Superior temporal gyrus (tissue), 1 donor: ENCODE data around the gene TMEM132C.

Experiments used
- DNase-seq: peaks from one replicate; pipeline ENCODE4 v3.0.0-alpha.2; 2016; ENCODE audit errors: extremely low spot score

Gene TMEM132C

GRCh38 chr12:128705140-128705539 lies 438.2 kb downstream of the TMEM132C start:
- no peak for DNase-seq

GRCh38 chr12:128707488-128707887 lies 440.5 kb downstream of the TMEM132C start:
- DNase-seq: no peak

GRCh38 chr12:128708789-128709188 lies 441.8 kb downstream of the TMEM132C start:
- no peak for DNase-seq

DNA sequence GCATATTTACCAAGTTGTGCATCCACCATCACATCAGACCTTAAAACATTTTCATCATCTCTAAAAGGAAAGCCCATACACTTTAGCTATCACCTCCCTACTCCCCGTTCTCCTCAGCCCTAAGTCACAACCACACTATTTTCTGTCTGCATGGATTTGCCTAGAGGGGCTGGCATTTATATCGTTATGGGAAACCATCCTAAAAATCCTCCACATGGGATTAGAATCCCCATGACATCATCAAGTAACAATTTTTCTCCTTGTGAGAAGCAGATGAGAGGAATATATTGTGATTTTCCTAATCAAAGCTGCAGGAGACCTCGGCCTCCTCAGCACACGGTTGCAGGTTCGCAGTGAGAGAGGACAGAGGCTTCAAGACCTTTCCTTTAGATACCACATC lies 442.7 kb downstream of the TMEM132C start:
- DNase-seq: no peak

DNA sequence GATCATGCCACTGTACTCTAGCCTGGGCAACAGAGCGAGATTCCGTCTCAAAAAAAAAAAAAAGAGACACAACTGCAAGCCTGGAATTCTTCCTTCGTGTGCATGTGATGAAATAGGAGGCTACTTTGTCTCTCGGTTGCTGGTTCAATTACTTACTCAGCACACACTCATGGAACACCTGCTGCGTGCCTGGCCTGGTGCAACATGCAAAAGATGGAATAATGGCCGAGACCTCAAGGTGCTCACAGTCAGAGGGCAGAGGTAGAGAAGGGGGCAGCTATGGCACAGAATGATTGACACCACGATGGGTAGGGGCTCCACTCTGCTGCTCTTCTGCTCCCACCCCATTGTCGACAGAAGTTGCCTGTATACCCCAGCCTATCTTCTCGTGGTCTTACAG lies 444.5 kb downstream of the TMEM132C start:
- DNase-seq: no peak

DNA sequence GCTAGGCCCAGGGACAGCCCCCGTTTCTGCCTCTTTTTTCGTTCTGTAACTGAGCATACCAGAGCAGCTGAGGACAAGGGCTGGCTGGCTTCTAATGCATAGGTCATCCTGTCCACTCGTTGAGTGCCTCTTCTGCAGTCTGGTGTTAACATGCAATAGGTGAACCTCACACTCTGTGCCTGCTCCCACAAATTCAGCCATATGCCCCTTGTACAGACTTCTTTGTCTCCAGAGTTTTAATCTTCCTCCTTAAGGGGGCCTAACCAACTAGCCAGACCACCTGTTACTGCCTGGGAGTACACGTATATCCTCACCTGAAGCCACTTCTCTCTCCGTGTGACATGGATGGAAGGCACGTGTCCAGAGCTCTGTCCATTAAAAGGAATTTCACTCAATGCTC lies 445.7 kb downstream of the TMEM132C start:
- no peak for DNase-seq

- DNase-seq: no peak
These were observed 448.5 kb downstream of the TMEM132C start for GRCh38 chr12:128715485-128715884.

DNA sequence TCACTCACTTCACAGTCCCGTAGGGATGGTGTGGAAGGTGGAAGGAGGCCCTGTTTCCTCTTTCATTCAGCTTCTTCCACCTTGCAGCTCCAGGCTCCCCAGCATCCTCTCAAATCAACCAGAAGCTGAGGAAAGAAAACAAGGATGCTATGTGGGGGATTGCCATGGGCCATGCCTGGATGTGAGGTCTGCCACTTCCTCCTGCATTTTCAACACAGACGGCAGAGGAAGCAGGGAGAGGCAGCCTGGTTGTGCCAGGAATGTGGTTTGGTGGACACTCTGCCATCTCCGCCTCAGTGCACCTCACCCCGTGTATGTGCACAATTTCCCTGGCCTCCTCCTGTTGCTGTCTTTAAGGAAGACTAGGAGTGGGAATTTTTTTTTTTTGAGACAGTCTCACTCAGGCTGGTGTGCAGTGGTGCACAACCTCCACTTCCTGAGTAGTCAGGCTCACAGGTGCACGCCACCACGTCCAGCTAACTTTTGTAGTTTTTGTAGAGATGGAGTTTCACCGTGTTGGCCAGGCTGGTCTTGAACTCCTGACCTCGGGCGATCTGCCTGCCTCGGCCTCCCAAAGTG lies 457.6 kb downstream of the TMEM132C start:
- DNase-seq: no peak

- DNase-seq: no peak
These were observed 459.9 kb downstream of the TMEM132C start for GRCh38 chr12:128726886-128727285.

GRCh38 chr12:128727461-128727860 lies 460.5 kb downstream of the TMEM132C start:
- no peak for DNase-seq

GRCh38 chr12:128727999-128728398 lies 461.0 kb downstream of the TMEM132C start:
- DNase-seq: no peak

DNA sequence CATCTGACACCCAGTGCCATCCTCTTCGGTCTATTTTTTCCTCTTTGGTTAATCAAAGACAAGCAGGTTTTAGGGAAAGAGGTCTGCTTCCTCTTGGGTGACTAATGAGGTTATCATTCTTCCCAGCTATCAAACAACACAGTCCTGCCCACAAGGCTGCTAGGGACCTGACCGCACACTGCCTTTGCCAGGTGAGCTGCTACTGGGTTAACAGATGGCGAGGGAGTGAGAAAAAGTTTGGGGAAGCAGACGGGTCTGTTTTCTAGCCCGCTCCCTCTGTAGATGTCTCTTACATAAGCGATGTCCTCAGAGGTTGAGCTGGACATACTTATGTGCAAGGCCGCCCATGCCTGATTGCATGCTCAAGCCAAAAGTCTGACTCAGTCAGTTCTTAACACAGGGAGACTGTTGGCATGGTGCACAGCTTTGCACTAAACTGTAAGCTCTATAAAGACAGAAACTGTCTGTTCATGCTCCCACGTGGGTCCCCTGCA lies 462.7 kb downstream of the TMEM132C start:
- no peak for DNase-seq

- DNase-seq: no peak
These were observed 467.4 kb downstream of the TMEM132C start for GRCh38 chr12:128734371-128734770.

DNA sequence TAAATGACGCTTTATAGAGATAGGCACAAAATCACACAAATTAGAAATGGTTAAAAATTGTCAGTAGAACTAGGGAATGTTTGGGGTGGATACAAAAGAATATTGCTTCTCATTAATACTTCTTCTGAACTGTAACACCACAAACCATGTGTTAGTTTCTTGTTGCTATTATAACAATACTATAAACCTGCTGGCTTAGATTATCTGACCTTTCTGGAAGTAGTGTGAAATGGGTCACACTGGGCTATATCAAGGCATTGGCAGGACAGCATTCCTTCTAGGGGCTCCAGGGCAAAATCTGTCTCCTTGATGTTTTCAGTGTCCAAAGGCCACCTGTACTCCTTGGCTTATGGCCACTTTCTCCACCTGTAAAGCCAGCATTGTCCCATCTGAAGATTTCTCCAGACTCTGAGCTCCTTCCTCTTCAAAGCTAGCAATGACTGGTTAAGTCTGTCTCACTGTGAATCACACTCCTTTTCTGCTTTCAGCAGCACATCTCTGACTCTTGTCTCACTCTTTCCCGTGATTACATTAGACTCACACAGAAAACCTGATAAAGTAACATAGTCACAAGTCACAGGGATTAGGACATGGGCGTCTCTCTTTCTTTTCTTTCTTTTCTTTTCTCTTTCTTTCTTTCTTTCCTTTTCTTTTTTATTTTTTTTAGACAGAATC lies 470.5 kb downstream of the TMEM132C start:
- no peak for DNase-seq

- no peak for DNase-seq
These were observed 476.9 kb downstream of the TMEM132C start for GRCh38 chr12:128743916-128744315.

DNA sequence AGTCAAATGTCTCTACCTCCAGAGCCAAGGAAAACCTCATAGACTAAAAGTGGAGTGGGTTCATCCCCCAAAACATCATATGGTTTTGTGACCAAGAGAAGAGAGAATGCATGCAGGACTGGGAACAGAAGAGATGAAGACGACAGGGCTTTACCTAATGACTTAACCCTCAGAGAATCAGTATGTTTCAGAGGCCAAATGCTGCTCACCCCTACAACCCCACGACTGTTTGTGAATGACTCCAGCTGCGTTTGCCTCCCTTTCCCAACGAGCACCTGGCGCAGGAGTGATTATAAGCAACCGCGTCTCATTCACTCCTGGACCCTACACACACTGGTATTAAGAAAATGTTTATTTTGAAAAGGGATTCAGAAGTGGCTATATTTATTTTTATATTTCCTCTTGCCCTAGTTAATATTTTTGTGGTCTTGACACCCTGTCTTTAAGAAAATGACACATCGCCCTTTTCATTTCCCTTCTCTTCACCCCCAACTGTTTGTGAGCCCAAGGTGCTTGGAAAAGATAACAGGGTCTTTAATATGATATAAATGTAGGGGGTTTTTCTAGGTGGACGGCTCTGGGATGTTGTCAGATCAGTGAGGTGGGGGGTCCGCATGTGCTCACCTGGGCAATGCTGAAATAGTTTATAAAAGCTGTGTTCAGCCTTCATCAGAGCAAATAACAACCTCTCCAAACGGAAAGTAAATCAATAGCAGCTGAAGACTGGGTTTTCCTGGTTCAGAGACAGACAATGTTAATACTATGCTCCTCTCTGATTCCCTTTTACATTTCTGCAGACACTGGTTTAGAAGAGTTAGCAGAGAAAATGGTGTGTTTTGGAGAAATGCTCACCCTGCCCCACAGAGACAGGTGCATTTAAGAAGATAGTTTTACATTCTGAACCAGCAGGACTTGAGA lies 479.1 kb downstream of the TMEM132C start:
- no peak for DNase-seq

DNA sequence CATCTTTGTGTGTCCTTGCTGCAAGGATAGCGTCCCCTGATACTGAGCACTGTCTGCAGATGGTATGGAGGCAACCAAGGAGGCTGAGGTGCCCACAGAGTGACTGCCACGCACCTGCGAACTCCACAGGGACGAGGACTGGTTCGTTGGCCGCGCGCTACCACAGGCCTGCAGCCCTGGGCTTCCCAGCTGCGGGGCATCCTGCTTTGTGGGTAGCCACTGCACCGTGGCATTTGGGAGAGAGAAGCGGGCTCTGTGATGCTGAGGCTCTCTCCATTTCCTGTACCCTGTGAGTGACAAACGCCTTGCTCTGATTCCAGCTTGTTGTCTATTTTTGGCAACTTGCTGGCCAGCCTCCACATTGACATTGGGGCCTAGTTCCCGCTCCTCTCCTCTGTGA lies 480.5 kb downstream of the TMEM132C start:
- DNase-seq: no peak

- DNase-seq: no peak
These were observed 485.4 kb downstream of the TMEM132C start for GRCh38 chr12:128752386-128752785.

GRCh38 chr12:128753438-128753837 lies 486.5 kb downstream of the TMEM132C start:
- no peak for DNase-seq

GRCh38 chr12:128754275-128754674 lies 487.3 kb downstream of the TMEM132C start:
- DNase-seq: no peak

DNA sequence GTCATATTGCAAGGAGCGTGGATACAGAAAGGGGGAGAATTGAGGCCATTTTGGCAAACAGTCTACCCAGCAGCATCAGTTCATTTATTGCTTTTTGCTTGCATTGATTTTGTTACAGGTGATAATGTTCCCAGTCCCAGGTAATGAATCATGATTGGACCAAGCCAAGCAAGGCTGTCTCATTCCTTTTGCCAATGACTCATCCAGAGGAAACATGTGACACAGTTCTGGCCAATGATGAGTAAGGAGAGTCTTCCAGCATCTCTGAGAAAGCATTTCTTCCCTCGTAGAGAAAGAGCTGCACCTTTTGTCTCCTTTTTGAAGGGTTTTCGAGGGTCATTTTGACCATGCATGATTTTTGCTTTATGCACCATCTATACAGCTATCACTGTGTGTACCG lies 488.6 kb downstream of the TMEM132C start:
- no peak for DNase-seq
